ENCODE measurements around the gene PLSCR1.

Gene PLSCR1, protein sequence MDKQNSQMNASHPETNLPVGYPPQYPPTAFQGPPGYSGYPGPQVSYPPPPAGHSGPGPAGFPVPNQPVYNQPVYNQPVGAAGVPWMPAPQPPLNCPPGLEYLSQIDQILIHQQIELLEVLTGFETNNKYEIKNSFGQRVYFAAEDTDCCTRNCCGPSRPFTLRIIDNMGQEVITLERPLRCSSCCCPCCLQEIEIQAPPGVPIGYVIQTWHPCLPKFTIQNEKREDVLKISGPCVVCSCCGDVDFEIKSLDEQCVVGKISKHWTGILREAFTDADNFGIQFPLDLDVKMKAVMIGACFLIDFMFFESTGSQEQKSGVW

DNA sequence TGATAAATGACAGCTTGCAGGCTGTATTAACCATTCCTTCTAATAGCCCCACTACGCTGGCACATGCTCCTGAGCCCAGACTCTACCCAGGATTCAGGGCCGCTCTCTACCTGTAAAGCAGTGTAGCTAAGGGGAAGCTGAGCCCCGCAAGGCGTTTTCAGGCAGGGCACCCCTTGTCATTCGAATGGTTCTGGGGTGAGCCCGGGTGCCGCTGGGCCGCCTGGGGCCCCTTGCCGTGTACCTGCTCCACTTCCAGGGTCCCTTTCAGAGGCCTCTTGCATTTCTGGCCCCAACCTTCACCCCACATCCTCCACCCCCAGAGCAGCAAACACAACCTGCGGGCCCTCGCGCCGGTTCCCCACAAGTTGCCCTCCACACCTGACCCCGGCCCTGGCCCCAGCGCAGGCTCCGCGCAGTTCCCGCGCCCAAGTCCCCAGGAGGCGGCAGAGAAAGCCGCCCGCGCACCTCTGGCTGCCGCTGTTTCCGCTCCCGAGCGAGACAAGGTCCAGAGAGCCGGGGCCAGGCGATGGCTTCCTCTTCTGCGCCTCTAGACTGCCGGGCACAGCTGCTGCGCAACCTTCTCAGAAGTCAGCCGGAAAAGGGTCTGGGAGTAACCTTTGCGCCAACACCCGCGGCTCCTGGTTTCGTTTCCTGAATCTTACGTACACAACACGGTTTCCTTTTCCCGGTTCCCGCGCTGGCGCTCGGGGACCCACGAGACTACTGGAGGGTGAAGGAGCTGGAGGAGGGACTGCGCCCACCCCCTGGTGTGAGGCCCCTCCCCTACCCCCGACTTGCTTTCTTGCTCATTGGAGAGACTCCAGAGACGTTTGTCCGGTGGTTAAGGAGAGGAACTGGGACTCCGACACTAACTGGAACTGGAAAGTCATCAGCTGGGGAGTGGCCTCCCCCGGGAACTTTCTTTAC lies at the start of gene PLSCR1:
TSS of gene PLSCR1 (minus strand) at position 606 of the 927 bp plus-strand sequence. CDS start 8,055 bp downstream, outside the sequence.
- Histone ChIP-seq H3K79me2 (ENCODE audit: insufficient read depth, low read length) (no peaks in the 10 kb centered on the region), H2AFZ (ENCODE audit: low read depth, low read length, severe bottlenecking) (peak within 1 kb of the TSS; percentile 64), H3K27ac (ENCODE audit: low read depth, low read length) (no peak within 1 kb of the TSS), H3F3A (ENCODE audit: insufficient read depth) (no peaks in the 10 kb centered on the region), H3K9me3 (ENCODE audit: insufficient read depth, low read length) (no peaks in the 10 kb centered on the region), H4K20me1 (ENCODE audit: low read depth, low read length) (no peaks in the 10 kb centered on the region), H3K9ac (ENCODE audit: low read length) (peak within 1 kb of the TSS; percentile 63), H3K4me2 (ENCODE audit: low read depth, low read length, poor library complexity, severe bottlenecking) (peak within 1 kb of the TSS; percentile 50), H3K27me3 (ENCODE audit: low read length) (no peaks in the 10 kb centered on the region), H3K4me3 (ENCODE audit: insufficient read depth, low read length, poor library complexity, severe bottlenecking) (peak within 1 kb of the TSS; percentile 60), H3K36me3 (ENCODE audit: low read length) (no peaks in the 10 kb centered on the region), H3K9me2 (replicated peaks; ENCODE audit: insufficient read depth, low read length) (no peaks in the 10 kb centered on the region)
- TF ChIP-seq, protein P1, sequence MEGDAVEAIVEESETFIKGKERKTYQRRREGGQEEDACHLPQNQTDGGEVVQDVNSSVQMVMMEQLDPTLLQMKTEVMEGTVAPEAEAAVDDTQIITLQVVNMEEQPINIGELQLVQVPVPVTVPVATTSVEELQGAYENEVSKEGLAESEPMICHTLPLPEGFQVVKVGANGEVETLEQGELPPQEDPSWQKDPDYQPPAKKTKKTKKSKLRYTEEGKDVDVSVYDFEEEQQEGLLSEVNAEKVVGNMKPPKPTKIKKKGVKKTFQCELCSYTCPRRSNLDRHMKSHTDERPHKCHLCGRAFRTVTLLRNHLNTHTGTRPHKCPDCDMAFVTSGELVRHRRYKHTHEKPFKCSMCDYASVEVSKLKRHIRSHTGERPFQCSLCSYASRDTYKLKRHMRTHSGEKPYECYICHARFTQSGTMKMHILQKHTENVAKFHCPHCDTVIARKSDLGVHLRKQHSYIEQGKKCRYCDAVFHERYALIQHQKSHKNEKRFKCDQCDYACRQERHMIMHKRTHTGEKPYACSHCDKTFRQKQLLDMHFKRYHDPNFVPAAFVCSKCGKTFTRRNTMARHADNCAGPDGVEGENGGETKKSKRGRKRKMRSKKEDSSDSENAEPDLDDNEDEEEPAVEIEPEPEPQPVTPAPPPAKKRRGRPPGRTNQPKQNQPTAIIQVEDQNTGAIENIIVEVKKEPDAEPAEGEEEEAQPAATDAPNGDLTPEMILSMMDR (IDR thresholded peaks at IDR 0.05; ENCODE audit: insufficient read depth, low read length, poor library complexity, severe bottlenecking): no peak
- TF ChIP-seq EZH2phosphoT487 (conservative IDR thresholded peaks at IDR 0.05; ENCODE audit: low read length): no peak

DNA sequence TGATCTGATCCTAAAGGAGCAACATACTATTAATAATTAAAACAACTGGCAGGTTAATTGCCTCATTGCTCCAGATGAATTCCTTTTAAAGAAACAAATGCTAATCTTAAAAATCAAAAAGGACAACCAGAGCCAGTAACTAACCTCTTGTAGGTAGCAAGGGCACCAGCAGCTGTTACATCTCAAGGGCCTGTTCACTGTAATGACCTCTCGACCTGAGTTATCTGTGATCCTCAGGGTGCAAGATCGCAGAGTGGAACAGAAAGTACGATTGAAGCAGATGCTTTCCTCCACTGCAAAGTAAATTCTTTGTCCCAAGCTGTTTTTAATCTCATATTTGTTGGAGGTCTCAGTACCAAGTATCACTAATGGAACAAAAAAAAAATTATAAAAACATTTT lies 49.4 kb upstream of the PLSCR1 start:
- Histone ChIP-seq H3K9me3 (ENCODE audit: insufficient read depth, low read length) (no peaks in the 10 kb centered on the region), H3K4me3 (ENCODE audit: insufficient read depth, low read length, poor library complexity, severe bottlenecking) (no peak overlapping the region), H4K20me1 (ENCODE audit: low read depth, low read length) (no peaks in the 10 kb centered on the region), H3K79me2 (ENCODE audit: insufficient read depth, low read length) (no peaks in the 10 kb centered on the region), H3K36me3 (ENCODE audit: low read length) (no peaks in the 10 kb centered on the region), H3K27me3 (ENCODE audit: low read length) (no peaks in the 10 kb centered on the region), H3K27ac (ENCODE audit: low read depth, low read length) (no peak overlapping the region), H3K9me2 (replicated peaks; ENCODE audit: insufficient read depth, low read length) (no peaks in the 10 kb centered on the region), H3K4me2 (ENCODE audit: low read depth, low read length, poor library complexity, severe bottlenecking) (no peak overlapping the region), H3F3A (ENCODE audit: insufficient read depth) (no peaks in the 10 kb centered on the region), H3K9ac (ENCODE audit: low read length) (no peak overlapping the region), H2AFZ (ENCODE audit: low read depth, low read length, severe bottlenecking) (no peak overlapping the region)
- TF ChIP-seq EZH2phosphoT487 (conservative IDR thresholded peaks at IDR 0.05; ENCODE audit: low read length): no peak
- TF ChIP-seq, protein P1 (IDR thresholded peaks at IDR 0.05; ENCODE audit: insufficient read depth, low read length, poor library complexity, severe bottlenecking): no peak

DNA sequence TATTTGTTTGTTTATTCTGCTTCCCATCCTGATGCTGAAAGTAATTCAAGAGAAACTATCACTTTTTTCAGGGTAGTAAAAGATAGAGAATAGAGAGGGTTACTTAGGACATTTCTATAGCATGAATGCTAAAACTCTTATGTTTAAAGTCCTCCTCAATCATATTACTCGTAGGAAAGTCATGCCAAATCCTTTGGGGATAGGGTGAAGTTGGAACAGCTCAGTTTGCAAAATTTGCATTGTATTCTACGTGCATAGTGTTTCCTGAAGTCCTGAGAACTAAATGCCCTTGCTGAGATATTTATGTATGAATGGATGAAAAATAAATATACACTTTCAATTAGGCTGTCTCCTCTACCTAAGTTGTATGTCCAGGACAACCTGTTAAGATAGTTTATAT lies 46.1 kb upstream of the PLSCR1 start:
- Histone ChIP-seq H3K9me2 (replicated peaks; ENCODE audit: insufficient read depth, low read length) (no peaks in the 10 kb centered on the region), H4K20me1 (ENCODE audit: low read depth, low read length) (no peaks in the 10 kb centered on the region), H3K4me2 (ENCODE audit: low read depth, low read length, poor library complexity, severe bottlenecking) (no peak overlapping the region), H3K9ac (ENCODE audit: low read length) (no peak overlapping the region), H3K9me3 (ENCODE audit: insufficient read depth, low read length) (no peaks in the 10 kb centered on the region), H3F3A (ENCODE audit: insufficient read depth) (no peaks in the 10 kb centered on the region), H3K36me3 (ENCODE audit: low read length) (no peaks in the 10 kb centered on the region), H3K27me3 (ENCODE audit: low read length) (no peaks in the 10 kb centered on the region), H3K79me2 (ENCODE audit: insufficient read depth, low read length) (no peaks in the 10 kb centered on the region), H3K27ac (ENCODE audit: low read depth, low read length) (no peak overlapping the region), H2AFZ (ENCODE audit: low read depth, low read length, severe bottlenecking) (no peak overlapping the region), H3K4me3 (ENCODE audit: insufficient read depth, low read length, poor library complexity, severe bottlenecking) (no peak overlapping the region)
- TF ChIP-seq EZH2phosphoT487 (conservative IDR thresholded peaks at IDR 0.05; ENCODE audit: low read length): no peak
- TF ChIP-seq, protein P1 (IDR thresholded peaks at IDR 0.05; ENCODE audit: insufficient read depth, low read length, poor library complexity, severe bottlenecking): no peak

Data from SU-DHL-6 (cell line).